ENCODE data around the gene CDH6.
A peak's percentile ranks its signal among the peaks of the same experiment; 100 is the strongest.

CDH6 gene

DNA sequence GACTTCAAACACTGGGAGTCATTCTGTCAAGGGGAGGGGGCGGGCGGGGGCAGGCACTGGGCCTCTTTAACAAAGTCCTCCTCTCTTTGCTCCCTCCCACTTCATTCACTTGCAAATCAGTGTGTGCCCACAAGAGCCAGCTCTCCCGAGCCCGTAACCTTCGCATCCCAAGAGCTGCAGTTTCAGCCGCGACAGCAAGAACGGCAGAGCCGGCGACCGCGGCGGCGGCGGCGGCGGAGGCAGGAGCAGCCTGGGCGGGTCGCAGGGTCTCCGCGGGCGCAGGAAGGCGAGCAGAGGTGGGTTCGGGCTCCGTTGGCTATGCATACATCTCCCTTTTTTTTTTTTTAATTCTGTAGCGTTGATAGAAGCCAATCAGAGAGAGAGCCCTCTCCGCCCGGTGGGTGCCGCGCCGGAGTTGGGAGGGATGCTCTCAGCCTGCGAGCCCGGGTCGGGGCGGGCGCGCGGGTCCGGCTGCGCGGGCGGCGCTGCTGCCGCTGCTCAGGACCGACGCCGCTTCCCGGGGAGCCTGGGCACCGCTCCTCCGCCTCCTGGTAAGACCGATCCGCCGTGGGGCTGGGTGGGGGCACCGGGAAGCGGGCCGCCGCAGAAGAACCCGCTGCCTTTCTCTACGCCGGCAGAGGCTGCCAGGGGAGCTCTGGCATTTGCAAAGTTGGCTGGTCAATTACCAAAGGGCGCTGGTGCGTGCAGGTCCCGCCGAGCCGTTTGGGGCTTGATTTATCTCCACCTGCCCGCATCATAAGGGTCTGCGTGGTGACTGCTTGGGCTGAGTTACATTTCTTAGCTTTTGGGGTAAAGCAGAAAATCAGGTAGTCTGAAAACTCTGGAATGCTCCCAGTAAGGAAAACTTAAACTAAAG is at the start of gene CDH6:
Gene CDH6, plus strand, starts transcription at position 96 of the 877 bp plus-strand sequence. CDS start 73,788 bp downstream, outside the sequence.
- DNase-seq: peak; percentile 81

GRCh38 chr5:31144364-31144763 is 49.1 kb upstream of the CDH6 start:
- DNase-seq: no peak

DNA sequence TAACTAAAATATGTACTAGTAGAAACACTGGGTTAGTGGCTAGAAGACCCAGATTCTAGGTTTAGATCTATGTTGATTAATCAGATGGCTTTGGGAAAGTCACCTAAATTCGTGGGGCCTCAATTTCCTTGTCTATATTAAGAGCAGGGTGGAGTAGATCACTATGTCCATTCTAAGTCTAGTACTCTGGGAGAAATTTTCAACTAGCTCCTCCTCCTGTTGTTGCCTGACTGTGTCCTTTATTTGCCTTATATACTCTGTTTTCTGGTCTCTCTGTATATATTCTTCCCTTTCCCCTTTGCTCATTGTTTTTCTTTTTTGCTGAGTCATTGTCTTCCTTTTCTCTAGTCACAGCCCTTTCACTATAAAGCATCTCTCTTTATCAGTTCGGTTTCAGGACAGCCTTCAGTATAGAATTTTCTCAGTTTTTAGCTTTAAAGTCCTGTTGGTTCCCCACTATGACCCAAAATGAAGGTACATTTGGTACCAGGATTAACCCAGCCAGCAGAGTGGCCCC is 44.5 kb upstream of the CDH6 start:
- no peak for DNase-seq

GRCh38 chr5:31153521-31153920 is 40.0 kb upstream of the CDH6 start:
- no peak for DNase-seq

GRCh38 chr5:31156631-31157160 is 36.8 kb upstream of the CDH6 start:
- DNase-seq: no peak

- DNase-seq: no peak
These were observed 35.8 kb upstream of the CDH6 start for GRCh38 chr5:31157720-31158119.

DNA sequence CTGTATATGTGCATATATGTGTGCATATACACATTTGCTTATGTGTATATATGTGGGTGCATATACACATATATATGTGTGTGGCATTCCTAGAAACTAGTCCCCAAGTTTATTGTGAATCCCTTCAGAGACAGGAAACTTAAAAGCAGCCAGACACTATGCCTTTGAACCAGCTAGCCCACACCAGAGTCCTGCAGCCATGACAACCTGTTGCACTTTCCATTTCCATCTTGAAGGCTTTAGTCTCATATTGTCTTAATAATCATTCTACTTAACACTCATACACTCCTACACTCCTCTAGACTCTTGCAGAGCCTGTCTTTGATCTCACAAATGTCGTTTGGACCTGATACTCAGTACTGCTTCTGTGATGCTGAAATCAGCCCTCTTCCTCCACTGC is 34.8 kb upstream of the CDH6 start:
- no peak for DNase-seq

DNA sequence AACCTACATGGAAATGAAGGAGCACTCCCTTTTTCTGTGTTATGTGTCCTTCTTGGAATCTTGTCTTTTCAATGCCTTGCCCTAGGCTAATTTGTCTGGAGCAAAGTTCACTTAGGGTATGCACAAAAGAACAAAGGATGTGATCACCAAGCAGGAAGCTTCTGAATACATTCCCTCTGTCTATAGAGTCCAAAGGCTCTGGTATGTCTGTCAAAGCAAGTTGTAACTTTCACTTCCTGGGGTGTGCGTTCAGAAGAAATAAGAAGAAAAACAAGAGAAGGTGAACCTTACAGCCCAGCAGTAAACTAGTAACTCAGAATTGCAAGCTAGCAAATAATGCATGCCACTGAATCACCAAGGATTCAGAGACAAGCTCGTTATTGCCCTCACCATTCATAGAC is 31.7 kb upstream of the CDH6 start:
- DNase-seq: no peak

- DNase-seq: no peak
These were observed 27.8 kb upstream of the CDH6 start for GRCh38 chr5:31165729-31166128.

GRCh38 chr5:31169379-31169778 is 24.1 kb upstream of the CDH6 start:
- no peak for DNase-seq

DNA sequence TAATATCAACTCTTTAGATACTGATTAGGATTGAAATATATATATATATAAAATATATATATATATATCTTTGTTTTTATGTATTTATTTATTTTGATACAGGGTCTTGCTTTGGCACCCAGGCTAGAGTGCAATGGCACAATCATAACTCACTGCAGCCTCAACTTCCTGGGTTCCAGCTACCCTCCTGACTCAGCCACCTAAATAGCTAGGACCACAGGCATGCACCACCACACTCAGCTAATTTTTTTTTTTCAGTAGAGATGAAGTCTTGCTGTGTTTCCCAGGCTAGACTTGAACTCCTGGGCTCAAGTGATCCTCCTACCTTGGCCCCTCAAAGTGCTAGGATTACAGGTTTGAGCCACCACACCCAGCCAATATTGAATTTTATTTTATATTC is 20.6 kb upstream of the CDH6 start:
- no peak for DNase-seq

GRCh38 chr5:31173614-31174013 is 19.9 kb upstream of the CDH6 start:
- no peak for DNase-seq

GRCh38 chr5:31181376-31181987 is 12.0 kb upstream of the CDH6 start:
- no peak for DNase-seq

DNA sequence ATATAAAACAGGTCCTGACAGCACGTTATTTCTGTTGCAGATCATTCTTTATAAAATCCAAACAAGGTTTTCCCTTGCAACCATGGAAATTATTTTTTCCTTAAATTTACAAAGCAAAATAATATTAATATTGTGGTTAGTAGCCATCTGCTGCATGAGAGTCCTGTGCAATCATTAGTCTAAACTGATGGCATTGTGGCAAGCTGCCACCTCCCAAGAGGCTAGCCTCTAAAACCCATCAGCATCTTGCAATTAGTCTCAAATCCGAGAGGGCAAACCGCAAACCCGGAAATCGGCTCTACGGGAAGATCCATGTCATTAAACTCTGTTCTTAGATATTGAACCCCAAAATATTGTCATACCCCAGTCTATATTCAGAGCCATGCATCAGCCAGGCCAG is 11.3 kb upstream of the CDH6 start:
- no peak for DNase-seq

DNA sequence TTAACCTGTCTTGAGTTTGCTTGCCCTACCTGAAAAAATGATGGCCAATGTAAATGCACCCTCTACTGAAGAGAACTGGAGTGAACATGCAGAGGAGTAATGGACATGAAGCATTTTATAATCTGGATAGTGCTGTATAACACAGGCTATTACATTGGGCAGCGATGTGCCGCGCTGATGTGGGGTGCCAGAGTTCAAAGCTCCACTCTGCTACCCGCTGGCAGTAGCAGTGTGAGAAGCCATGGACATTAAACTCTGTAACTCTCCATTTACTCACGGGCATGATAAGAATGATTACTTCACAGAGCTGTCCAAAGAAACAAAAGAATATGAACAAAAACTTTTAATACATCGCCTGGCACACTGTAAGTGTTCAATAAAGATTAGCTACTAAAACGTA is 7.5 kb upstream of the CDH6 start:
- no peak for DNase-seq

DNA sequence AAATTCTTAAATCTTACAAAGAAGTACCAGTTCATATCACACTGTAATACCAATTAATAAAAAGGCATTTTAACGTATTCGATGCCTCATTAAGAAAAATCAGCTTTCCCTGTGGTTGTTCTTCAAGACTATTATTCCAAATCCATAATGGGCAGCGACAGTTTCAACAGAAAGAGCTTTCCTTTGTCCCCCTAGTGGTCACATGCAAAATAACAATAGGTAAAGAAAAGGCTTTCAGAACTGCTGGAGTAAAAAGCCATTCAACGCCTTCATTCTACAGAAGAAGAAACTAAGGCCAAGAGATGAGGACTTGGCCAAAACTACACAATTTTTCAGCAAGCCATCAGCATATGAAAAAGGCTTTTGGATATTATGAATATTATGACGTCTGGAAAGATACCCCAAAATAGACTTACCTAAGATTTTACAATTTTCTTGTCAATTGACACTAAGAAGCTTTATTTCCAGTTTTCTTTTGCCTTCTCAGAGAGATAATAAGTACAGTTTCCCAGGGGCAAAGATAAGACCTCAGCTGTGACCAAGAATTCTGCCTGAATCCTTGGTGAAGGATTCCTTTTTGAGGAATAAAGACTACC is 6.7 kb upstream of the CDH6 start:
- DNase-seq: peak; percentile 45

GRCh38 chr5:31187591-31187990 is 5.9 kb upstream of the CDH6 start:
- DNase-seq: no peak

DNA sequence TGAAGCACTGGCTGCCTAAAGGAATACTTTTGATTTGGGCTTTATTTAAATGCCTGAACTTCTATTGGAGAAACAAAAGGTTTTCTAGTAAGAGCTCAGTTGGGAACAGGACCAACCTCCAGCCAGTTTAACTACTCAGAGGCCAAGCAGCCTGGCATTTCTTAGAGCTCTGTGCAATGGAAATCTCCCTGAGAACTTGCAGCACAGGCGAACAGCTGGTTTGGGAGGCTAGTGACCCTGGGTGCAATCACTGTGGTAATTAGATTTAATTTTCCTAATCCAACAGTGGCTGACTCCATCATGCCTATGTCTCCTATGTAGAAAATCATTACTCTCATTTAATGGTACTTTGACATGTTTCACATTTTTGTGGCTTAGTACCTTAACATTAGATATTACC is 1.0 kb upstream of the CDH6 start:
- no peak for DNase-seq

DNA sequence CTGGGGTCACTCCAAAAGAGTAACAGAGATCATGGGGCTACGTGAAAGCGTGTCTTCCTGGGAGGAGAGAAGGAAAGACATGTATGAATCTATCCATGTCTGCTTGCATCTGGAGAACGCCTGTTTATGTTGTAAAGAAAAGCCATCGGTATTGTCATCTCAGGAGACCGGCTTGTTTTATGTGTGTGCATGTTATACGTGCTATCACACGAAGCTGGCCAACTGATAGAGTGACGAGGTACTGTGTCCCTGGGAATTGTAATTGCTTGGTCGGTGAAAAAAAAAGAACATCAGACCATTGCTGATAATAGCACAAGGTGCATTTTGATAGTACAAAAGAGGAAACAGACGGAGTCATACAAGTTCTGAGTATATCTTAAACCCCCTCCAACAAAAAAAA is 370 bp upstream of the CDH6 start:
- no peak for DNase-seq

DNA sequence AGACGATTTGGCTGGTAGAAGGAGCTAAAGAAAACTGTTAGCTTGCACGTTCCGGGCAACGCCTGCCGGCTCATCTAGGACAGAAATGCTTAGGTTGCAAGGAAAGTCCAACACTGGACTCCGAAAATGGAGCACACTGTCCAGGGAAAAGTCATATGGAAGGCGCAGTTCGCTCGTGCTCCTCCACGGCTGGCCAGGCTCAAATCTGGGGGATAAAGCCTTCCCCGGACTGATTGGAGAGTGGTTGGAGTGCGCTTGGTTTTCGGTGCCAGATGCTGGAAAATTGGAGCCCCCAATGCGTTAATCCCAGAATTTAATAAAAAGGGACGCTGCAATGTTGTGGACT is 955 bp downstream of the CDH6 start:
- DNase-seq: no peak

DNA sequence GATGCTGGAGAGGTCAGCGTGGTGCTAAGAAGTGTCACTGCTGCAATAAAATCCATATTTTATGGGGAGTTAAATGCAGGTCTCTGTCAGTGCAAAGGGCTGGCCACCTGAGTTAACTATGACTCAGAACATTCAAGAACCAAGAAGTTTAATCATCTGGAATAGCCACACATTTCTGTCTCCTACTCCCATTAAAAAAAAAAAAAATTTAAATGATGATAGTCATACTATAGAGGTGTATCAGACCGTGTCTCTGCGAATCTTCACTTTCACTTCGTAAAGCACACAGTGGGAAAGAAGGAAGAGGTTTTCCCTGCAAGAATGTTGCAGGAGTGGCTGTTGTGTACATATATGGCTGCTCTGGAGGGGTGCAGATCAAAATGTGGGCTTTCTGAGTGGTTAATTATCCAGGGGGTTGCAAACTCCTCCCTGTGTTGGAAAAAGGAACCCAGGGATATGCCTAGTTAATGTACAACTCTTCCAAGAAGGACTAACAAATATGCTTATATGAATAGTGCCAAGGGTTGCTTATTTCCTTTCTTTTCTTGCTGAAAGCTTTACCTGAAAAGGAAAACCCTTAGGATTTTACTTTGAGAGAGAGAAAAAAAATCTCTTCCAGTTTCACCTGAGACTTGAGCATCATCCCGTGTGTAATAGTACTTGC is 1.5 kb downstream of the CDH6 start:
- no peak for DNase-seq

GRCh38 chr5:31196309-31196708 is 2.8 kb downstream of the CDH6 start:
- DNase-seq: no peak

- no peak for DNase-seq
These were observed 3.7 kb downstream of the CDH6 start for GRCh38 chr5:31197183-31197582.
